ENCODE results near the gene CLSTN2. TPM values are rescaled to one million over a fixed set of nuclear protein-coding genes. Genes with fewer than 3 reads are reported as not detected.

The CLSTN2 gene
- total and polyA plus RNA-seq, 2 of the 8 experiments (the other 6 are each of a cell fraction or from before 2014, with no cell fraction given), result 0.39 to 0.52 TPM

GRCh38 chr3:140428380-140428779 lies 493.4 kb downstream of the CLSTN2 start (continued):
- TF ChIP-seq CHD7 (IDR thresholded peaks at IDR 0.05; ENCODE audit: insufficient replicate concordance, low read length) (no peak), PHF8 (conservative IDR thresholded peaks at IDR 0.05; ENCODE audit: low read depth, low read length) (no peak), EZH2 (IDR thresholded peaks at IDR 0.05; ENCODE audit: low read depth, low read length, severe bottlenecking) (no peak), SAP30 (IDR thresholded peaks at IDR 0.05; ENCODE audit: insufficient read depth, insufficient replicate concordance, low read length) (no peak), SIRT6 (IDR thresholded peaks at IDR 0.05; ENCODE audit: low read length) (no peak), EGR1 (IDR thresholded peaks at IDR 0.05; ENCODE audit: borderline replicate concordance, low read depth, low read length) (no peak), SUZ12 (IDR thresholded peaks at IDR 0.05; ENCODE audit: low read length) (no peak), SP1 (IDR thresholded peaks at IDR 0.05; ENCODE audit: low read depth, low read length) (no peak), CBX5 (IDR thresholded peaks at IDR 0.05; ENCODE audit: low read depth, low read length) (no peak), JUND (IDR thresholded peaks at IDR 0.05; ENCODE audit: low read length) (no peak), CHD1 (IDR thresholded peaks at IDR 0.05; ENCODE audit: low read depth, low read length) (no peak), BCL11A (IDR thresholded peaks at IDR 0.05; ENCODE audit: low read depth in 2 of 2, low read length in 2 of 2) (no peak)

All from H1 (cell line).